ENCODE data around the gene SHOX.
"Not testable (repeated sequence)": the region's sequence is repeated elsewhere in the genome, so short reads cannot be mapped to it uniquely, and the experiment has no call there.

SHOX gene

GRCh38 chrX:637660-638481, 7.3 kb downstream of the SHOX start:
- DNase-seq (ENCODE audit: low read depth in 3 of 3): no peak

GRCh38 chrX:638482-639131, 8.0 kb downstream of the SHOX start:
- DNase-seq (ENCODE audit: low read depth in 3 of 3): no peak

GRCh38 chrX:639151-639550, 8.6 kb downstream of the SHOX start:
- DNase-seq (ENCODE audit: low read depth in 3 of 3): no peak

- DNase-seq (ENCODE audit: low read depth in 3 of 3): no peak
Measured at GRCh38 chrX:640641-641040, 10.1 kb downstream of the SHOX start.

GRCh38 chrX:641671-642435, 11.3 kb downstream of the SHOX start:
- DNase-seq (ENCODE audit: low read depth in 3 of 3): no peak

- DNase-seq (ENCODE audit: low read depth in 3 of 3): no peak
Measured at GRCh38 chrX:642436-643240, 12.0 kb downstream of the SHOX start.

GRCh38 chrX:643241-643595, 12.6 kb downstream of the SHOX start:
- DNase-seq (ENCODE audit: low read depth in 3 of 3): no peak

- DNase-seq (ENCODE audit: low read depth in 3 of 3): no peak
Measured at GRCh38 chrX:643911-644303, 13.3 kb downstream of the SHOX start.

GRCh38 chrX:644304-645281, 14.0 kb downstream of the SHOX start:
- DNase-seq (ENCODE audit: low read depth in 3 of 3): no peak

- no peak for DNase-seq (ENCODE audit: low read depth in 3 of 3)
Measured at GRCh38 chrX:646228-646495, 15.6 kb downstream of the SHOX start.

GRCh38 chrX:646796-647195, 16.2 kb downstream of the SHOX start:
- no peak for DNase-seq (ENCODE audit: low read depth in 3 of 3)

- no peak for DNase-seq (ENCODE audit: low read depth in 3 of 3)
Measured at GRCh38 chrX:649166-649565, 18.6 kb downstream of the SHOX start.

GRCh38 chrX:650324-650723, 19.7 kb downstream of the SHOX start:
- no peak for DNase-seq (ENCODE audit: low read depth in 3 of 3)

- no peak for DNase-seq (ENCODE audit: low read depth in 3 of 3)
Measured at GRCh38 chrX:650811-651210, 20.2 kb downstream of the SHOX start.

GRCh38 chrX:651922-652321, 21.3 kb downstream of the SHOX start:
- not testable (repeated sequence) for DNase-seq (ENCODE audit: low read depth in 3 of 3)

GRCh38 chrX:652341-652741, 21.8 kb downstream of the SHOX start:
- DNase-seq (ENCODE audit: low read depth in 3 of 3): no peak

- no peak for DNase-seq (ENCODE audit: low read depth in 3 of 3)
Measured at GRCh38 chrX:653306-653705, 22.7 kb downstream of the SHOX start.

- no peak for DNase-seq (ENCODE audit: low read depth in 3 of 3)
Measured at GRCh38 chrX:661154-661553, 30.6 kb downstream of the SHOX start.

- DNase-seq (ENCODE audit: low read depth in 3 of 3): no peak
Measured at GRCh38 chrX:662126-662525, 31.5 kb downstream of the SHOX start.

- DNase-seq (ENCODE audit: low read depth in 3 of 3): no peak
Measured at GRCh38 chrX:663841-664240, 33.2 kb downstream of the SHOX start.
